Measurements from ENCODE around the gene GRID2. TPM values are rescaled to one million over a fixed set of nuclear protein-coding genes. Genes with fewer than 3 reads are reported as not detected.

The GRID2 gene
- total and polyA plus RNA-seq, 2 donors from 2014 or later = 0.19 TPM; not detected in 1

GRCh38 chr4:92551616-92552015 is 247.8 kb downstream of the GRID2 start:
- H3K9ac ChIP-seq (ENCODE audit: low read length in 3 of 3) = no peak overlapping the region
- DNase-seq (no peak), FAIRE-seq (no peak)
- no peaks in the 10 kb centered on the region for H3K9me3 ChIP-seq (ENCODE audit: control insufficient read depth in 2 of 3, insufficient read depth in 1 of 3, low read length in 3 of 3)
- no peak overlapping the region for H3K27ac ChIP-seq (ENCODE audit: low read depth in 2 of 2, low read length in 2 of 2)
- H3K4me3 ChIP-seq (ENCODE audit: low read length in 3 of 3) = no peak overlapping the region
- H3K4me1 ChIP-seq (ENCODE audit: control insufficient read depth in 2 of 3, insufficient read depth in 2 of 3, low read depth in 1 of 3, low read length in 3 of 3) = no peaks in the 10 kb centered on the region
- intact Hi-C loops (cut with DNase I) = no loop called here
- TF ChIP-seq CTCF (IDR thresholded peaks at IDR 0.05; ENCODE audit: borderline replicate concordance, extremely low read depth, insufficient read depth) = no peak
- H3K27me3 ChIP-seq (ENCODE audit: control insufficient read depth, insufficient read depth, low read length) = no peaks in the 10 kb centered on the region
- no peaks in the 10 kb centered on the region for H3K36me3 ChIP-seq (ENCODE audit: control insufficient read depth in 2 of 3, insufficient read depth in 3 of 3, low read length in 3 of 3)

GRCh38 chr4:92566269-92566668 is 262.5 kb downstream of the GRID2 start:
- no peak overlapping the region for H3K27ac ChIP-seq (ENCODE audit: low read depth in 2 of 2, low read length in 2 of 2)
- H3K9me3 ChIP-seq (ENCODE audit: control insufficient read depth in 2 of 3, insufficient read depth in 1 of 3, low read length in 3 of 3) = peaks cover 0 to 4% (median 2%) of the 10 kb centered on the region in 3 donors
- H3K36me3 ChIP-seq (ENCODE audit: control insufficient read depth in 2 of 3, insufficient read depth in 3 of 3, low read length in 3 of 3) = no peaks in the 10 kb centered on the region
- FAIRE-seq (no peak), DNase-seq (no peak)
- H3K27me3 ChIP-seq (ENCODE audit: control insufficient read depth, insufficient read depth, low read length) = no peaks in the 10 kb centered on the region
- no peak overlapping the region for H3K9ac ChIP-seq (ENCODE audit: low read length in 3 of 3)
- intact Hi-C loops (cut with DNase I) = no loop called here
- no peaks in the 10 kb centered on the region for H3K4me1 ChIP-seq (ENCODE audit: control insufficient read depth in 2 of 3, insufficient read depth in 2 of 3, low read depth in 1 of 3, low read length in 3 of 3)
- TF ChIP-seq CTCF (IDR thresholded peaks at IDR 0.05; ENCODE audit: borderline replicate concordance, extremely low read depth, insufficient read depth) = no peak
- no peak overlapping the region for H3K4me3 ChIP-seq (ENCODE audit: low read length in 3 of 3)

- no peaks in the 10 kb centered on the region for H3K9me3 ChIP-seq (ENCODE audit: control insufficient read depth in 2 of 3, insufficient read depth in 1 of 3, low read length in 3 of 3)
- DNase-seq (no peak), FAIRE-seq (no peak)
- no peaks in the 10 kb centered on the region for H3K27me3 ChIP-seq (ENCODE audit: control insufficient read depth, insufficient read depth, low read length)
- no peak overlapping the region for H3K27ac ChIP-seq (ENCODE audit: low read depth in 2 of 2, low read length in 2 of 2)
- no peaks in the 10 kb centered on the region for H3K4me1 ChIP-seq (ENCODE audit: control insufficient read depth in 2 of 3, insufficient read depth in 2 of 3, low read depth in 1 of 3, low read length in 3 of 3)
- H3K9ac ChIP-seq (ENCODE audit: low read length in 3 of 3) = no peak overlapping the region
- intact Hi-C loops (cut with DNase I) = no loop called here
- TF ChIP-seq CTCF (IDR thresholded peaks at IDR 0.05; ENCODE audit: borderline replicate concordance, extremely low read depth, insufficient read depth) = no peak
- no peak overlapping the region for H3K4me3 ChIP-seq (ENCODE audit: low read length in 3 of 3)
- H3K36me3 ChIP-seq (ENCODE audit: control insufficient read depth in 2 of 3, insufficient read depth in 3 of 3, low read length in 3 of 3) = no peaks in the 10 kb centered on the region
Measured at GRCh38 chr4:92580816-92581215, 277.1 kb downstream of the GRID2 start.

- Histone ChIP-seq H3K27ac (ENCODE audit: low read depth in 2 of 2, low read length in 2 of 2) (no peak overlapping the region), H3K4me3 (ENCODE audit: low read length in 3 of 3) (no peak overlapping the region), H3K9me3 (ENCODE audit: control insufficient read depth in 2 of 3, insufficient read depth in 1 of 3, low read length in 3 of 3) (no peaks in the 10 kb centered on the region), H3K27me3 (ENCODE audit: control insufficient read depth, insufficient read depth, low read length) (no peaks in the 10 kb centered on the region), H3K9ac (ENCODE audit: low read length in 3 of 3) (no peak overlapping the region), H3K36me3 (ENCODE audit: control insufficient read depth in 2 of 3, insufficient read depth in 3 of 3, low read length in 3 of 3) (no peaks in the 10 kb centered on the region), H3K4me1 (ENCODE audit: control insufficient read depth in 2 of 3, insufficient read depth in 2 of 3, low read depth in 1 of 3, low read length in 3 of 3) (no peaks in the 10 kb centered on the region)
- intact Hi-C loops (cut with DNase I) = no loop called here
- no peak for TF ChIP-seq CTCF (IDR thresholded peaks at IDR 0.05; ENCODE audit: borderline replicate concordance, extremely low read depth, insufficient read depth)
- DNase-seq (no peak), FAIRE-seq (no peak)
Measured at GRCh38 chr4:92599044-92599443, 295.3 kb downstream of the GRID2 start.

Measured in kidney (tissue), 14 donors.